SJCRH30 (cell line): ENCODE results near the gene TRIP10. TPM values are rescaled to one million over a fixed set of nuclear protein-coding genes. Genes with fewer than 3 reads are reported as not detected.
"Not testable (repeated sequence)": the region's sequence is repeated elsewhere in the genome, so short reads cannot be mapped to it uniquely, and the experiment has no call there.

Experiments used
- DNase-seq, 2 experiments: peaks; one replicate each; pipeline ENCODE4 v3.0.0-alpha.2; 2015 to 2020
- H3K27ac ChIP-seq: fragments of 250-450 bp; sonication (Bioruptor Pico); 2 replicates; pipeline ENCODE4 v1.5.1; 2020; ENCODE audit warnings: mild to moderate bottlenecking, moderate library complexity
- H3K27me3 ChIP-seq: fragments of 250-450 bp; sonication (Bioruptor Pico); 2 replicates; pipeline ENCODE4 v1.5.1; 2020; ENCODE audit warnings: mild to moderate bottlenecking, moderate library complexity
- H3K36me3 ChIP-seq: fragments of 250-450 bp; sonication (Bioruptor Pico); 2 replicates; pipeline ENCODE4 v1.5.1; 2020; ENCODE audit warnings: mild to moderate bottlenecking, moderate library complexity
- H3K4me1 ChIP-seq: fragments of 250-450 bp; sonication (Bioruptor Pico); 2 replicates; pipeline ENCODE4 v1.5.1; 2020; ENCODE audit warnings: mild to moderate bottlenecking, moderate library complexity
- H3K4me3 ChIP-seq: fragments of 250-450 bp; sonication (Bioruptor Pico); 2 replicates; pipeline ENCODE4 v1.5.1; 2020; ENCODE audit warnings: mild to moderate bottlenecking, moderate library complexity
- H3K9me3 ChIP-seq: fragments of 250-450 bp; sonication (Bioruptor Pico); replicated peaks from 2 replicates; pipeline ENCODE4 v1.5.1; 2020; ENCODE audit warnings: mild to moderate bottlenecking, moderate library complexity
- total RNA-seq: library from RNA; depleted of rRNA; stranded (reverse); fragments of >200 nt; shearing (Covaris generic); gene quantifications from 2 replicates; pipeline ENCODE4 v1.2.3, GENCODE V29; 2014

Gene TRIP10
- total RNA-seq, 1 experiment from 2014 or later: 40.5 TPM

DNA sequence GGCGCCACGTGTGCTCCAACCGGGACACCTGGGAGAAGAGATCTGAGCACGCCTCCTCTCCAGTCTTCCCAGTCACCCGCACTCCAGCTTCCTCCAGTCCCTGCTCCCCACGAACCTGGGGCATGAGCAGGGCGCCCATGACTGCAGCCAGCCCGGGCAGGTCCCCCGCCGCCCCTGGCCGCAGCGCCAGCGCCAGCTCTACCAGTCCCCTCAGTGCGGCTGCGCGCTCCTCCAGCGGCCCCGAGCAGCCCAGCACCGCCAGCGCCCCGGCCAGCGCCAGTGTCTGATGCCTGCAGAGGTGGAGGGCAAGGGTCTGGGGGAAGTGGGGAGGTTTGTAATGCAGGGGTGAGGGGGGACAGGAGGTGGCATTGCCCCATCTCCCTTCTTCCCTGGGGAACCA lies 14.7 kb downstream of the TRIP10 start:
- no peaks in the 10 kb centered on the region for H3K27me3 ChIP-seq
- H3K36me3 ChIP-seq: peaks cover 32% of the 10 kb centered on the region
- DNase-seq: no peak
- no peaks in the 10 kb centered on the region for H3K9me3 ChIP-seq
- H3K4me1 ChIP-seq: no peaks in the 10 kb centered on the region
- no peak overlapping the region for H3K4me3 ChIP-seq
- no peak overlapping the region for H3K27ac ChIP-seq

DNA sequence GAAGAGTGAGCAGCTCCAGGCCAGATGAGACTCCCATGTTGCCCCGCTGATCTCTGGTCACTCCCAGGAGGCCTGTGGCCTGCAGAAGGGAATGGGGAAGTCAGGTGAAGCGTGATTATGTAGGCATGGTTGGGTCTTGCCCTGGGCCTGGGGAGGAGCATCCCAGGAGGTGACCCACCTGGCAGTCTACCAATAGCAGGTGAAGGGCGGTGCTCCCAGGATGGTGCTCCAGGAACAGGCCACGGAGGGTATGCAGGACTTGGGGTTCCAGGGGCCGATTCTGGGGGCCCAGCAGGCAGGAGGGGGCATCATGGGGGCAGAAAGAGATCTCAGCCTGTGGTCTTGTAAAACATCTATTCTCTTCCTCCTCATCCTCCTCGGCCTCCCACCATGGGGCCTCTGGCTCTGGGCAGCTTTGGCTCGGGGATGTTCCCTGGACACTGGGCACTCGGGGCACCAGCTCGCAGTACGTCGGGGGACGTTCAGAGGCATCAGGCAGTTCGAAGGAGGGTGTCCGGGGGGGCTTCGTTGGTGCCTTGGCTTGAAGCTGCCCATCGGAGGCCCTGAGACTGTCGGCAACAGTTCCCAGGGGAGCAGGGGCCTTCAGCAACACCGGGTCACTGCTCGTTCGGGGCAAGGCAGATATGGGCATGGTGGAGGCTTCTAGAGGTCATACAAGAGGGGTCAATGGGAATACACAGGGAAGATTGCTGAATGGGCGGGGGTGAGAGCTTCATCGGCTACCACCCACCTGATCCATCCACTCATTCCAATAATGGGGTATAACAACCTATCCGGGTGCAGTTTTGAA lies 15.4 kb downstream of the TRIP10 start:
- no peak for DNase-seq
- H3K4me3 ChIP-seq: no peak overlapping the region
- no peaks in the 10 kb centered on the region for H3K4me1 ChIP-seq
- H3K36me3 ChIP-seq: peaks cover 25% of the 10 kb centered on the region
- no peaks in the 10 kb centered on the region for H3K27me3 ChIP-seq
- H3K9me3 ChIP-seq: no peaks in the 10 kb centered on the region
- no peak overlapping the region for H3K27ac ChIP-seq

DNA sequence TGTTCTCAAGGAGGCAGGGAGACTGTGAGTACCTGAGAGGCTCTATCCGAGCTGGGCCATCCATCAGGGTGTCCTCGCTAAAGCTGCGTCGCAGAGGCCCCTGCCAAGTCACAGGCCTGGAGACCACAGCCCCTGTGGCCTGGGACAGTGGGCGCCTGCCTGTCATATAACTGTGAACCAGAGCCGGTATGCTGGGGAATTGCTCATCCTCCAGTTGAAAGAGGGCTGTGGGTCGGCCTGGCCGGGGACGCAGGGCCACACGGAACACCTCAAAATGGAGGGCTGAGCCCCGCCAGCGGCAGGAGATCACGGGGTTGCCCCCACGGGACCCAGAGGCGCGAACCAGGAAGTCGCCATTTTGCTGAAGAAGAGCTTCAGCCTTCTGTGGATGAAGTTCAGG lies 21.1 kb downstream of the TRIP10 start:
- no peak for DNase-seq
- H3K27ac ChIP-seq: no peak overlapping the region
- H3K4me1 ChIP-seq: no peaks in the 10 kb centered on the region
- H3K4me3 ChIP-seq: no peak overlapping the region
- H3K9me3 ChIP-seq: no peaks in the 10 kb centered on the region
- H3K27me3 ChIP-seq: no peaks in the 10 kb centered on the region
- no peaks in the 10 kb centered on the region for H3K36me3 ChIP-seq

DNA sequence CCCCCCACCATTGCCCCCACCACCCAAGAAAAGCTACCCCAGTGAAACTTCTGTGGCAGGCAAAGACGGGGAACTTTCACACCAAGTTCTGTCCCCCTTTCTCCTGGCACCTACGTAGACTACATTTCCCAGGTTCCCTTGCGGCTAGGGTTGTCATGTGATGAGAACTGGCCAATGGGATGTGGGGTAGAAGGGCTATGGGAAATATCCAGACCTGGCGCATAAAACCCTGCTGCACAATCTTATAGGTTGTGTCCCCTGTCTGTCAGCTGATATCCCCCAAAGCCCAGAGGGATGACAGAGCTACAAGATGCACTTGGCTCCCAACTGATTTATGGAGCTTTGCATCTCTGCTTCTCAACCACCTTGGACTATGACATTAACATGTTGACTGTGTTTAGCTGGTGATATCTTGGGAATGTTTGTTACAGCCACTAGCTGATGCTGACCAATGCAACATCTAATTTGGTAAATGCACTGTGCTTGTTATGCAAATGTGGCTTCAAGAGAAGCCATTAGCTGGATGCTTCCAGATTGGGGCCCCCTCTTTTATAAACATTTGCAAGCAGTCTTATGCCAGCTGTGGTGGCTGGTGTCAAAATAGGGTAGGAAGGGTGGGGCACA lies 21.7 kb downstream of the TRIP10 start:
- H3K27ac ChIP-seq: no peak overlapping the region
- H3K36me3 ChIP-seq: no peaks in the 10 kb centered on the region
- peaks cover 3% of the 10 kb centered on the region; the same call in 1 of the 2 replicates for H3K4me1 ChIP-seq
- no peak overlapping the region for H3K4me3 ChIP-seq
- peak; percentile 19 to 43 for DNase-seq
- H3K27me3 ChIP-seq: no peaks in the 10 kb centered on the region
- no peaks in the 10 kb centered on the region for H3K9me3 ChIP-seq

DNA sequence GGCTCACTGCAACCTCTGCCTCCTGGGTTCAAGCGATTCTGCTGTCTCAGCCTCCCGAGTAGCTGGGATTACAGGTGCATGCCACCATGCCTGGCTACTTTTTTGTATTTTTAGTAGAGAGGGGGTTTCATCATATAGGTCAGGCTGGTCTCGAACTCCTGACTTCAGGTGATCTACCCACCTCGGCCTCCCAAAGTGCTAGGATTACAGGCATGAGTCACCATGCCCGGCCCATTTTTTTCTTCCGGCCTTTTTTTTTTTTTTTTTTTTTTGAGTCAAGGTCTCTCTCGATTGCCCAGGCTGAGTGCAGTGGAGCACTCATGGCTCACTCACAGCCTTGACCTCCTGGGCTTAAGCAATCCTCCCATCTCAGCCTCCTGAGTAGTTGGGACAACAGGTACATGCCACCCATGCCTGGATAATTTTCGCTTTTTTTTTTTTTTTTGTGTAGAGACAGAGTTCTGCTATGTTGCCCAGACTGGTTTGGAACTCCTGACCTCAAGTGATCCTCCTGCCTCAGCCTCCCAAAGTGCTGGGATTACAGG lies 22.8 kb downstream of the TRIP10 start:
- H3K36me3 ChIP-seq, DNase-seq, H3K27ac ChIP-seq, H3K9me3 ChIP-seq, H3K27me3 ChIP-seq, H3K4me1 ChIP-seq, H3K4me3 ChIP-seq: not testable (repeated sequence)

DNA sequence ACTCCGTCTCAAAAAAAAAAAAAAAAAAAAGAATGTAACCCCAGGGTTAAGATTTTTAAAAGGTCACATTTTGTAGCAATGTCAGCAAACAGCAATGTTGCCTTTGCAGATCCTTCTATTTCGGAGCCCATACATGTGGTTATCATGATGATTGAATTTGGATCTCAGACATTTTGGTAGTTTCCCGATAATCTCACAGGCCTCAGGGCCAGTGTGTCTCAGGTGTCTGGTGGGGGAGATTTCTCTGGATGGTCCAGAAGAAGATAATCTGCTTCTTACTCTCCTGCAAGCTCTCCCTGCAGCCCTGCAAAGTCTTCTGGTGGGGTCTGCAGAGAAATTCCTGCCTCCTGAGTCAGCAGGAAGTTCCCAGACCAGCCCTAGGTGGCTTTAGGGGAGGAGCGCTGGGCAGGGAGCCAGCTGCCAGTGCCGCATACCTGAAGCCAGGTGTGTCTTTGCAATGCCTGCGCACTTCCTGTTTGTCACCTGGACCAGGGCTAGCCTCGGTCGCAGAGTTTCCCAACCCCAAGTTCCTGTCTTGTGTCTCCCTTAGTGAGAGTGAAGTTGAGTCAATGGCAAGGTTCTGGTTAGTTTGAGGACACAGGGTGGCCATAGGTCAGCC lies 26.4 kb downstream of the TRIP10 start:
- no peak for DNase-seq
- Histone ChIP-seq H3K27me3 (no peaks in the 10 kb centered on the region), H3K4me3 (no peak overlapping the region), H3K4me1 (peaks cover 3% of the 10 kb centered on the region; the same call in 1 of the 2 replicates), H3K36me3 (no peaks in the 10 kb centered on the region), H3K9me3 (no peaks in the 10 kb centered on the region), H3K27ac (no peak overlapping the region)

DNA sequence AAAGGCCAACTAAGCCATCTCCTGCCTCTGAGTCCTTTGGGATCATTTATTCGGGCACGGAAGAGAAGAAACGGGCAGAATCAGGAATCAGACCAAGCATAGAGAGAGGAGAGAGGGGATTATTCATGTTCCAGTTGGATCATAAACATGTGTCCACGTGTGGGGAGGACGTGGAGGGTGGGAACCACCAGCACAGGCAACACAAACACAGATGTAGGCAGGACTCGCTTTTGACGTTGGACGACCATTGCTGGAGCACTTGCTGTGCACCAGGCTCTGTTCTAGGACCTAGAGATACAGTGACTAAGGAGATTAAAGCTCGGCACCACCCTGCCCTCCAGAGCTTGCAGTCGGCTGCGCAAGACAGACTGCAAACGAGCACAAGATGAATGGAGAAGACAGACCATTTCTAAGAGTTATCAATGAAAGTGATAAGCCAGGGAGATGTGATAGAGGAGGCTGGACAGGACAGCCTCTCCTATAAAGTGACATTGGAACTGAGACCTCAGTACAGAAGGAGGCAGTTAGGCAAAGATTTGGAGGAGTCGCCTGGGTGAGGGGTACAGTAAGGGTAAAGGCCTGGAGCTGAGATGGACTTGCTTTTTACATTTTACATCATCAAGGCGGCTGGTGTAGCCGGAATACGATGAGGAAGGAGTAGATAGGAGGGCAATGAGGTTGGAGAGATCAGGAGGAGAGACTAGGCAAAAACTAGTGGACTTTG lies 27.0 kb downstream of the TRIP10 start:
- H3K4me1 ChIP-seq: peaks cover 3% of the 10 kb centered on the region; the same call in 1 of the 2 replicates
- H3K9me3 ChIP-seq: no peaks in the 10 kb centered on the region
- H3K4me3 ChIP-seq: no peak overlapping the region
- no peak overlapping the region for H3K27ac ChIP-seq
- DNase-seq: no peak
- H3K27me3 ChIP-seq: no peaks in the 10 kb centered on the region
- no peaks in the 10 kb centered on the region for H3K36me3 ChIP-seq

DNA sequence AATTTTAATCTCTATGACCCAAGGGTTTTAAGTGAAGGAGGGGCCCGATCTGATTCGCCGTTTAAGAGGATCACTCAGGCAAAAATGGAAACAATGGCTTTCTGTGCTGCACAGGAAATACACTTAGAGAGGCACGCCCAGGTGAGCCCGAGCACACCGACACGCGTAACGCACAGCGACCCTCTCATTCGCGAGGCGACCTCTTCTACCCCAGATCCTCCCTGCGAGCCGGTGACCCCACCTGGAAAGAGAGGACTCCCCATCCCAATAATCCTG lies 27.5 kb downstream of the TRIP10 start:
- DNase-seq: no peak
- H3K9me3 ChIP-seq: no peaks in the 10 kb centered on the region
- H3K4me1 ChIP-seq: peaks cover 3% of the 10 kb centered on the region; the same call in 1 of the 2 replicates
- no peaks in the 10 kb centered on the region for H3K36me3 ChIP-seq
- no peak overlapping the region for H3K27ac ChIP-seq
- no peaks in the 10 kb centered on the region for H3K27me3 ChIP-seq
- no peak overlapping the region for H3K4me3 ChIP-seq

DNA sequence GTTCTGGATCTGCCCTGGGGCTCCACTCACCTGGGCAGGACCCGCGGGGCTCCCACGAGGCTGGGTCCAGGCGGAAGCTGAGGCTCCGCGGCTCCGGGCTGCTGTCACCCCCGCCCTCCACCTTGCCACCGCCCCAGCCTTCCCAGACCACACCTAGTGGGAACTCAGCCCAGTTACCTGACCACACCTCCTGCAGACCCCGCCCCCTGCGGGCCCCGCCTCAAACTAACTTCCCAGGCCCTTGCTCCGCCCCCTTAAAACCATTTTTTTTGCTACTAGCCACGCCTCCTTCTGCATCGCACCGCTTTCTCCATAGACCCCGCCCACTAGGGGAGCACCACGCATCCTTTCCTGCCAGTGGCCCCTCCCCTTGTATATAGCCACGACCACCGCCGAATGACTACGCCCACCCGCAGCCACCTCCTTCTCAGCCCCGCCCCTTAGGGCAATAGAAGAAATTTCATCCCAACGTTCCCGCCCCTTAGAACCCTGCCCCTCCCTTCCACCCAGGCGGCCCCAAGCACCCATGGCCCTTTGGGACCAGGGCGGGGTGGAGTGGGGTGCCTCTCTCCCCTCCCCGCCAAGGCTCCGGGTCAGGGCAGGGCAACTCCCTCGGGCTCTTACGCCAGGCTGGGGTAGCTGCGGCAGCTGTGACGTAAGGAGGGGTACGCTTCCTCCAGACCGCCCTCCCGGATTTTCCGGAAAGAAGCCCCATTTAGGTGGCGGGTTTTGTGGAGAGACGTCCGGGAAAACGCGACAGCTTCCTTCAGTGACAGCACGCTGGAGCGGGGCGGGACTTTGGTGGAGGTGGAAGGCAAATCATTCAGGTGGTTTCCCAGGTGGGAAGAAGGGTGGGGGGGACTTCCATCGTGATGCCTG lies 28.1 kb downstream of the TRIP10 start, which contains the start of gene SH2D3A:
TSS of gene SH2D3A (minus strand) at position 79 of the 879 bp plus-strand sequence. CDS start 3,687 bp downstream, outside the sequence.
- DNase-seq: peak in 1 of 2 experiments; percentile 17

DNA sequence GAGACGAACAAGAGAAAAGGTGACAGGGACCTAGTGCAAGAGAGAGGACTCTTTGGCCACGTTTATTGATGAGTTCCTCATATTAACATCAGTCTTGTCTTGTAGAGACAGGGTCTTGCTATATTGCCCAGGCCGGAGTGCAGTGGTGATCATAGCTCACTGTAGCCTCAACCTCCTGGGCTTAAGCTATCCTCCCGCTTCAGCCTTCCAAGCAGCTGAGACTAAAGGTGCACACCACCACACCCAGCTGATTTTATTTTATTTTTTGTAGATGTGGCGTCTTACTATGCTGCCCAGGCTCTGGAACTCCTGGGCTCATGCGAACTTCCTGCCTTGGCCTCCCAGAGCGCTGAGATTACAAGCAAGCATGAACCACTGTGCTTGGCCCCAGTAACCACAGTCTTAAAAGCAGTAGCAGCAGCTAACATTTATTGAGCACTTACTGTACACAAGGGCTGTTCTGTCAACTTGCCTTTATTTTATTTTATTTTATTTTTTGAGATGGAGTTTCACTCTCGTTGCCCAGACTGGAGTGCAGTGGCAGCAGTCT lies 28.8 kb downstream of the TRIP10 start:
- peaks cover 3% of the 10 kb centered on the region; the same call in 1 of the 2 replicates for H3K4me1 ChIP-seq
- no peak for DNase-seq
- no peaks in the 10 kb centered on the region for H3K36me3 ChIP-seq
- H3K27ac ChIP-seq: no peak overlapping the region
- no peaks in the 10 kb centered on the region for H3K9me3 ChIP-seq
- no peak overlapping the region for H3K4me3 ChIP-seq
- H3K27me3 ChIP-seq: no peaks in the 10 kb centered on the region

More for the DNA sequence above, 28.1 kb downstream of the TRIP10 start, which contains the start of gene SH2D3A:
- H3K27ac ChIP-seq: no peak within 1 kb of the TSS
- no peaks in the 10 kb centered on the region for H3K27me3 ChIP-seq
- no peaks in the 10 kb centered on the region for H3K36me3 ChIP-seq
- H3K4me3 ChIP-seq: no peak within 1 kb of the TSS
- H3K9me3 ChIP-seq: no peaks in the 10 kb centered on the region
- peaks cover 3% of the 10 kb centered on the region; the same call in 1 of the 2 replicates for H3K4me1 ChIP-seq

DNA sequence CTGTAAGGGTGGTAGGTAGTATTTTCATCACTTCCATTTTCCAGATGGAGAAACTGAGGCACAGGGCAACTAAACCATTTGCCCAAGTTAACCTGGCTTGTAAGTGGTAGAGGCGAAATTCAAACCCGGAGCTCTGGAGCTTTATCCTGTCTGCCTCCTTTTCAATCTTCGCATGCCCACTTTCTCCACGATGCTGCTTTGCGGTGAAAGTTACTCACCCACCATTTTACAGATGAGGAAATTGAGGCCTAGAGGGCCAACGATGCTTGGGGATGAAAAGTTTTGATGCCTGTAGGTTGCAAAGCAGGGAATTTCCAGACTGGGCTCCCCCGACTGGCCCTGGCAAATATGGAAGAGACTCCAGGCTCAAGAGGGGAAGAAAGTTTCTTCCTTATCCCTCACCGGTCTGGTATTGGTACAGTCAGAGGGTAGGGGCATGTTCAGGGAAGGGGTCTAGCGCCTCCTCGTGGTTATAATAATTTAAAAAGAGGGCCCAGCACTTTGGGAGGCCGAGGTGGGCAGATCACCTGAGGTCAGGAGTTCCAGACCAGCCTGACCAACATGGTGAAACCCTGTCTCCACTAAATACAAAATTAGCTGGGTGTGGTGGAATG lies 29.6 kb downstream of the TRIP10 start:
- Histone ChIP-seq H3K27me3 (no peaks in the 10 kb centered on the region), H3K36me3 (no peaks in the 10 kb centered on the region), H3K27ac (no peak overlapping the region), H3K9me3 (no peaks in the 10 kb centered on the region), H3K4me3 (no peak overlapping the region), H3K4me1 (peaks cover 3% of the 10 kb centered on the region; the same call in 1 of the 2 replicates)
- peak in 1 of 2 experiments; percentile 48 for DNase-seq

DNA sequence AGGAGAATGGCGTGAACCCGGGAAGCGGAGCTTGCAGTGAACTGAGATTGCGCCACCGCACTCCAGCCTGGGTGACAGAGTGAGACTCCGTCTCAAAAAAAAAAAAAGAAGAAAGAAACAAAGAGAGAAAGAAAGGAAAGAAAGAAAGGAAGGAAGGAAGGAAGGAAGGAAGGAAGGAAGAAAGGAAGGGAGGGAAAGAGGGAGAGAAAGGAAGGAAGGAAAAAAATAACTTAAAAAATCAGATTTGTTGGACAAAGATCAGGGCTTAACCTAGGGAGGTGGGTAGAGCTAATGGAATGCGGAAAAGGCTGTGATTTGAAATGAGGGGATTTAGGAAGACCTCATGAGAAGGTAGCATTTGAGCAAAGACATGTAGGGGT lies 32.2 kb downstream of the TRIP10 start:
- H3K4me3 ChIP-seq, H3K4me1 ChIP-seq, H3K27ac ChIP-seq, H3K9me3 ChIP-seq, H3K27me3 ChIP-seq, H3K36me3 ChIP-seq, DNase-seq: not testable (repeated sequence)
